IPS-11a (cell line): ENCODE measurements around the gene ASB8.
"Not testable (repeated sequence)": the region's sequence is repeated elsewhere in the genome, so short reads cannot be mapped to it uniquely, and the experiment has no call there.

Experiments
- H3K4me3 ChIP-seq: one replicate; pipeline ENCODE4 v1.5.1; 2013; ENCODE audit warnings: low read depth, low read length, control low read depth

Gene ASB8

GRCh38 chr12:48142818-48143674 lies 14.3 kb downstream of the ASB8 start:
- no peak overlapping the region for H3K4me3 ChIP-seq

- H3K4me3 ChIP-seq, result no peak overlapping the region
These were observed 22.3 kb downstream of the ASB8 start for GRCh38 chr12:48135027-48135426.

- H3K4me3 ChIP-seq, result no peak overlapping the region
These were observed 24.5 kb downstream of the ASB8 start for GRCh38 chr12:48132826-48133225.

- no peak overlapping the region for H3K4me3 ChIP-seq
These were observed 25.8 kb downstream of the ASB8 start for GRCh38 chr12:48131517-48131916.

GRCh38 chr12:48129376-48129775 lies 27.9 kb downstream of the ASB8 start:
- H3K4me3 ChIP-seq, result no peak overlapping the region

- H3K4me3 ChIP-seq, result no peak overlapping the region
These were observed 28.5 kb downstream of the ASB8 start for GRCh38 chr12:48128800-48129199.

GRCh38 chr12:48126953-48127630 lies 30.2 kb downstream of the ASB8 start:
- no peak overlapping the region for H3K4me3 ChIP-seq

- H3K4me3 ChIP-seq, result no peak overlapping the region
These were observed 31.3 kb downstream of the ASB8 start for GRCh38 chr12:48125985-48126384.

- not testable (repeated sequence) for H3K4me3 ChIP-seq
These were observed 31.8 kb downstream of the ASB8 start for GRCh38 chr12:48125542-48125941.

- no peak overlapping the region for H3K4me3 ChIP-seq
These were observed 34.1 kb downstream of the ASB8 start for GRCh38 chr12:48123169-48123568.

- H3K4me3 ChIP-seq, result no peak overlapping the region
These were observed 35.1 kb downstream of the ASB8 start for GRCh38 chr12:48122065-48122834.

GRCh38 chr12:48121522-48121921 lies 35.8 kb downstream of the ASB8 start:
- H3K4me3 ChIP-seq, result no peak overlapping the region

GRCh38 chr12:48119834-48120195 lies 37.5 kb downstream of the ASB8 start:
- H3K4me3 ChIP-seq, result peak overlapping the region; percentile 81

- H3K4me3 ChIP-seq, result peak within 1 kb of the TSS; percentile 81
These were observed 38.1 kb downstream of the ASB8 start, which contains the start of gene PFKM for GRCh38 chr12:48119078-48119833. Gene PFKM (plus strand): TSS chr12:48119364. CDS start chr12:48122775, 3,411 bp downstream.

- H3K4me3 ChIP-seq, result no peak overlapping the region
These were observed 38.9 kb downstream of the ASB8 start for GRCh38 chr12:48118284-48118871.

GRCh38 chr12:48115957-48116356 lies 41.4 kb downstream of the ASB8 start:
- H3K4me3 ChIP-seq, result no peak overlapping the region

- not testable (repeated sequence) for H3K4me3 ChIP-seq
These were observed 46.0 kb downstream of the ASB8 start for GRCh38 chr12:48111312-48111693.

- no peak overlapping the region for H3K4me3 ChIP-seq
These were observed 46.5 kb downstream of the ASB8 start for GRCh38 chr12:48110691-48111311.

- no peak overlapping the region for H3K4me3 ChIP-seq
These were observed 47.9 kb downstream of the ASB8 start for GRCh38 chr12:48109424-48109823.
